ENCODE measurements around the gene PLCH1.

GRCh38 chr3:155431856-155432570 is 312.9 kb downstream of the PLCH1 start:
- no peak for TF ChIP-seq CTCF (IDR thresholded peaks at IDR 0.05)
- no peak for TF ChIP-seq POLR2A (IDR thresholded peaks at IDR 0.05)
